Liver (tissue), 3 donors: Measurements from ENCODE around the gene SCN2B.

Source experiments
- ATF3 ChIP-seq: IDR thresholded peaks from 2 replicates; pipeline ENCODE4 v1.6.1; 2016; ENCODE audit warnings: antibody characterized with exemption
- CTCF ChIP-seq: fragments of 150-350 bp; IDR thresholded peaks from 2 replicates; pipeline ENCODE4 v1.5.1; 2017; ENCODE audit warnings: improper control_type of control experiment, low read depth, low read length; ENCODE audit not compliant: missing input control
- EGR1 ChIP-seq, 2 donors: IDR thresholded peaks; 2 replicates each; pipeline ENCODE4 v1.6.1; 2016 to 2018; ENCODE audit warnings: antibody characterized with exemption in 2 of 2, low read depth in 2 of 2
- GABPA ChIP-seq, 2 donors: IDR thresholded peaks in 1 of 2; conservative IDR thresholded peaks in 1 of 2; 2 replicates each; pipeline ENCODE4 v1.6.1; 2016; ENCODE audit warnings: antibody characterized with exemption in 2 of 2, mild to moderate bottlenecking in 1 of 2, moderate library complexity in 1 of 2
- HNF4A ChIP-seq, 2 donors: conservative IDR thresholded peaks; 2 replicates each; pipeline ENCODE4 v1.6.1; 2016; ENCODE audit warnings: antibody characterized with exemption in 2 of 2, mild to moderate bottlenecking in 2 of 2
- HNF4G ChIP-seq: IDR thresholded peaks from 2 replicates; pipeline ENCODE4 v1.6.1; 2016; ENCODE audit warnings: antibody characterized with exemption
- MAX ChIP-seq: IDR thresholded peaks from 2 replicates; pipeline ENCODE4 v1.6.1; 2016; ENCODE audit warnings: antibody characterized with exemption
- RAD21 ChIP-seq, 2 donors: IDR thresholded peaks; 2 replicates each; pipeline ENCODE4 v1.6.1; 2016; ENCODE audit warnings: antibody characterized with exemption in 2 of 2, mild to moderate bottlenecking in 2 of 2
- REST ChIP-seq: IDR thresholded peaks from 2 replicates; pipeline ENCODE4 v1.6.1; 2016; ENCODE audit warnings: antibody characterized with exemption, mild to moderate bottlenecking
- RXRA ChIP-seq, 2 donors: IDR thresholded peaks; 2 replicates each; pipeline ENCODE4 v1.6.1; 2017 to 2018; ENCODE audit warnings: antibody characterized with exemption in 2 of 2, mild to moderate bottlenecking in 1 of 2
- SP1 ChIP-seq: IDR thresholded peaks from 2 replicates; pipeline ENCODE4 v1.6.1; 2018; ENCODE audit warnings: antibody characterized with exemption, mild to moderate bottlenecking
- TAF1 ChIP-seq: conservative IDR thresholded peaks from 2 replicates; pipeline ENCODE4 v1.6.1; 2016; ENCODE audit warnings: antibody characterized with exemption, mild to moderate bottlenecking
- YY1 ChIP-seq: IDR thresholded peaks from 2 replicates; pipeline ENCODE4 v1.6.1; 2016; ENCODE audit warnings: antibody characterized with exemption, mild to moderate bottlenecking
- donor health status: healthy.
- donor health status: healthy.

GRCh38 chr11:118175993-118176777, at the start of gene SCN2B:
- TF ChIP-seq SP1 (no peak), RAD21 (IDR thresholded peaks at IDR 0.05) (no peak), CTCF (no peak), ATF3 (no peak), REST (no peak), MAX (no peak), YY1 (no peak), HNF4G (no peak), HNF4A (conservative IDR thresholded peaks at IDR 0.05) (no peak), TAF1 (no peak), EGR1 (IDR thresholded peaks at IDR 0.05; ENCODE audit: low read depth in 2 of 2) (no peak), GABPA (IDR thresholded peaks at IDR 0.05 in 1 of 2, conservative IDR thresholded peaks at IDR 0.05 in 1 of 2) (no peak), RXRA (IDR thresholded peaks at IDR 0.05) (no peak)
